ENCODE data around the gene PPFIA1.
"Not testable (repeated sequence)": the region's sequence is repeated elsewhere in the genome, so short reads cannot be mapped to it uniquely, and the experiment has no call there.

PPFIA1 gene

DNA sequence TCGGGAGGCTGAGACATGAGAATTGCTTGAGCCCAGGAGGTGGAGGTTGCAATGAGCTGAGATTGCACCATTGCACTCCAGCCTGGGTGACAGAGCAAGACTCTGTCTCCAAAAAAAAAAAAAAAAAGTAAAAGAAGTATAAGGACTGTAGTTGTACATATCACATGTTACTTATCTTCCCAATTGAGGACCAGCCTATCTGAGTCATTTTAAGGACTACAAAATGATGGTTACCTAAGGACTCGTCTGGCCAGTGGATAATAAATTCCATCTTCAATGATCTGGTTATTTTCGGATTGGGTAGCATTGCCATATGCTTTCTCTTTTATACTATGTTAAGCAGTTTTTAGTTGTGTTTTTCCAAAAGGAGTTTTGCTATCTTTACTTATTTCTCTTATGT, 55.3 kb downstream of the PPFIA1 start:
- no peak for DNase-seq (ENCODE audit: low spot score)

DNA sequence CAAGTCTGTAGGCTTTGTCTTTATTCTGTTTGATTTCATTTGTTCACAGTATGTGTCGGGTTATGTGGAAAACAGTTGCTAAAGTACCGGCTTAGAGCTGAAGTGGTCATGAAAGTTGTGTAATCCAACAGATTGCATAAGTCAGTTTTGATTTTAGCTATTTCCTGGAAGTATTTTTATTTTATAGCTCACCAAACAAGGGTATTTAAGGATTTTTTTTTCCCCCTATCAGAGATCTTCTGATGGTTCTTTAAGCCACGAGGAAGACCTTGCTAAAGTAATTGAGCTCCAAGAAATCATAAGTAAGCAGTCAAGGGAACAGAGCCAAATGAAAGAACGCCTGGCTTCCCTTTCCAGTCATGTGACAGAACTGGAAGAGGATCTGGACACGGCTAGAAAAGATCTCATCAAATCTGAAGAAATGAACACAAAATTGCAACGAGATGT, 55.9 kb downstream of the PPFIA1 start:
- no peak for DNase-seq (ENCODE audit: low spot score)

DNA sequence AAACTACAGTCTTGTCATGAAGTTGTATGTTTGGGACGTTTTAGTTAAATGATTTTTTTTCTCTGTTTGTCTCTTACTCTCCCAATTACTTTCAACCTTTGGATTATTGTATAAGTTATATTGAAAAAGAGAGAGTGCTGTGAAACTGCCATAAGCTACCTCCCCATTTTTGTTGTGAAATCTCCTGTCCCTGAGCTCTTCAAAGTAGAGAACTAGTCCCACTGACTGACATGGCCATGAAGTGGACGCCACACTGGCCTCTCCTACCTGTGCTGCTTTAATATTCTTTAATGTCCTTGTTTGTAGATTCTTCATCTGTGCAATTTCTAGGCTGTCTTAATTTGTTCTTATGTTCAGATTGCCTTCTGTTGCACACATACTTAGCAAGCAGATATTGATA, 56.3 kb downstream of the PPFIA1 start:
- no peak for DNase-seq (ENCODE audit: low spot score)

DNA sequence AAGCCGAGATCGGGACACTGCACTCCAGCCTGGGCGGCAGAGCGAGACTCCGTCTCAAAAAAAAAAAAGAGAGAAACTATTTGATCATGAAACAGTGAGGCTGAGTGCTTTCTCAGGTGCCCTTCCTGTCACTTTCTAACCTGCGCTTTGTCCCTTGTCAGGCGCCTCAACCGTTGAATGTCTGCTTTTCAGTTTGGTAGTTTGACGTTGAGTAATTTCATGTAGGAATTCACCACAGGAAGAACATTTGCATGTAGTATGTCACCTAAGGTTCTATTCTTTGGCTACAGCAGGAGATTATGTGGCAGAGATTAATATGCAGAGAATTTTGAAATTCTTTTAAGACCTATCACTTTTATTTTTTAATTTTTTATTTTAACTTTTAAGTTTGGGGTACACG, 57.2 kb downstream of the PPFIA1 start:
- DNase-seq (ENCODE audit: low spot score), result no peak

DNA sequence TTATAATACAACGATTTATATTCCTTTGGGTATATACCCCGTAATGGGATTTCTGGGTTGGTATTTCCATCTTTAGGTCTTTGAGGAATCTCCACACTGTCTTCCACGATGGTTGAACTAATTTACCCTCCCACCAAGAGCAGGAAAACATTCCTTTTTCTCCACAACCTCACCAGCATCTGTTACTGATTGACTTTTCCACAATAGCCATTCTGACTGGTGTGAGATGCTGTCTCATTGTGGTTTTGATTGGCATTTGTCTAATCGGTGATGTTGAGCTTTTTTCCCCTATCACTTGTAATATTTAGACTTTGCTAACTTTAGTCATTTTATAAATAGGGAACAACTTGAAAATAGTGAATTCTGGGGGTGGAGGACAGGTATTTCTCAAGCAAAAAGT, 58.1 kb downstream of the PPFIA1 start:
- DNase-seq (ENCODE audit: low spot score), result no peak

DNA sequence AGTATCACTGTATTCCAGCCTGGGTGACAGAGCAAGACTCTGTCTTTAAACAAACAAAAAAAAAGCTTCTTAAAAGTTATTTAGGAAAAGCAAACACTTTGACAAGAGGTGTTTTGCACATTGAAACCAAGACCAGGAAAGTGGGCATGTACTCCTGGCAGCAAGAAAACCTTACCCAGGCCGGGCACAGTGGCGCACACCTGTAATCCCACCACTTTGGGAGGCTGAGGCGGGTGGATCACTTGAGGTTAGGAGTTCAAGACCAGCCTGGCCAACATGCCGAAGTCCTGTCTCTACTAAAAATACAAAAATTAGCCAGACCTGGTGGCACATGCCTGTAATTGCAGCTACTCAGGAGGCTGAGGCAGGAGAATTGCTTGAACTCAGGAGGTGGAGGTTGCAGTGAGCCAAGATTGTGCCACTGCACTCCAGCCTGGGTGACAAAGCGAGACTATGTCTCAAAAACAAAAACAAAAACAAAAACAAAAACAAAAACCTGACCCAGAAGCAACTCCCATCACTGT, 60.9 kb downstream of the PPFIA1 start:
- DNase-seq (ENCODE audit: low spot score), result not testable (repeated sequence)

DNA sequence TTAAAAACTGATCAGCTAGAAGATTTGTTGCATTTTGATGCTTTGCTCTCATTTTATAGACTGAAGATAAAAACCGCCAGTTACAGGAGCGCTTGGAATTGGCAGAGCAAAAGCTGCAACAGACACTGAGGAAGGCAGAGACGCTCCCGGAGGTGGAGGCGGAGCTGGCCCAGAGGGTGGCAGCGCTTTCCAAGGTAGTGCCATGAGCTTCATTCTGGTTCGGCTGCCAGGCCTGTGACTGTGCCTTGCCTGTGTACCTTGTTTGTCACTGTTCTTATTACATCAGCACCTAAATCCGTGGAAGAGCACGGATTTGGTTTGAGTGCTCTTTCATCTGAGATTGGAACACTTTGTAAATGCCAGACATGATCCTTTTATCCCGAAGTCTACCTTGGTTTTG, 61.4 kb downstream of the PPFIA1 start:
- DNase-seq (ENCODE audit: low spot score), result no peak

DNA sequence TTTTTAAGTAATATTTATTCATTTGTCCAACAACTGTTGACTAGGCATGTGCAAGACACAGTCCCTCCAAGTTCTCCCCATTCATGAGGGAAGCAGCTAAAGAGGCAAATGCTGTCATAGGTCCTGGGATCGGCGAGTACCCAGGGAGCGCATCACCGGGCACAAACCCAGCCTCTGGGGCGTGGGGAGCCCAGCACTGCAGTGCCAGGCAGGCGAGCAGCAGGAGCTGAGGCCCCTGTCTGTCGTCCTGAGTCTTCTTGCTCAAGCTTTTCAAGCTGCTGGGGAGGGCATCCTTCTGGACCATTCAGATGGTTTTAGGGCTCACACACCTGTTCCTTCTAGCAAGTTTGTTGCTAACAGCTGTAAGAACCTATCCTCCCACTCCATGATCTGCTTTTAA, 62.1 kb downstream of the PPFIA1 start:
- no peak for DNase-seq (ENCODE audit: low spot score)

DNA sequence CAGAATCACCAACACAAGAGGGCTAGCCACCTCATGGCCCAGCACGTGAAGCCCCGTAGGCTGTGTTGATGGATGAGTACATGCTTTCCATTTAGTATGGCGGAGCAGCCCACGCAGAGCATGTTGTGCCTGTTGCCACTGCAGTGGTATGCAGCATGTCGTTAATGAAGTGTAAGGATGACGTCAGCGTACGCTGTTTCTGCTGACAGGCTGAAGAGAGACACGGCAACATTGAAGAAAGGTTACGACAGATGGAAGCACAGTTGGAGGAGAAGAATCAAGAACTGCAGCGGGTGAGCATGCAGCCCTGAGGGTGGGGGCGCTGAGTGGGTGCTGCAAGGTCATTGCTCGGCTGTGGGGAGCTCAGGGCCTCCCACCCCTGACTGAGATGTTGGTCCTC, 62.8 kb downstream of the PPFIA1 start:
- DNase-seq (ENCODE audit: low spot score), result no peak

DNA sequence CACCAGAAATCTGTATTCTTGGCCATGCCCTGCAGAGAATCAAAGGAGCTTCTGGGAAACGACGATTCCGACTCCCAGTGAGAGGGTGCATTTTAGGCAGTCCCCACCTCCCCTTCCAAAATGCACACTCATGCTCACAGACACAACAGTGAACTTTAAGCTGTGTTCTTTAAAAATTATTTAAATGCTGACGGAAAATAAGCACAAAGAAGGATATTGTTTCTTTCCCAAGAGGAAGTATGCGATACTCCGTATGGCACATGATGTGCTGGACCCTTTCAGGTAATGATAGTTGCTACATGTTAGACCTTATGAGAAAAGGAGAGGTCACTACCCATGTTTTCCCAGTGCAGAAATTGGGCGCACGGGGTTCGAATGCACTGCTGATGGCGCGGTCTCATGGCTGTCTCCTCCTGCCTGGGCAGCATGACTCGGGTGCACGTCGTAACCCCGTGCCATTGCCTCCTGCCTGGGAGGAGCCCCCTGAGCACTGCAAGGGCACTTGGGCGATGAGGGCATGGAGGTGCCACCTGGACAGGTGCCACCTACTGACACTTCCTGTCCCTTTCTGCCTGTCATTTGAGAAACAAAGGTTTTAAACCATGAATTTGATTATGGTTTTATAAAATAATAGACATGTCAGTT, 64.0 kb downstream of the PPFIA1 start:
- DNase-seq (ENCODE audit: low spot score), result no peak

DNA sequence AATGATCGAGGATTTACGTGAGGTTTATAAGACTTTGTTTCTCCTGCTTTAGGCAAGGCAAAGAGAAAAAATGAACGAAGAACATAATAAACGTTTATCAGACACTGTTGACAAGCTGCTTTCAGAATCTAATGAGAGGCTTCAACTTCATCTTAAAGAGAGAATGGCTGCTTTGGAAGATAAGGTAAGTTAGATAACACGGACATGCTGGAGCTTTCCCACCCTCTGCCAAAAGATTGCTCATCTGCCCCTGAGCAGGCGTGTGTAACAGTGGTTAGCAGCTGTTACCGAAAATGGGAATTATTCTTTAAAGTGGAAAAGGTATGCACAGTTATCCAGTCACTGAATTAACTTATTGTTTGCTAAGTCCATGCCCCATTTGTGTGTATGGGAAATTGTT, 65.0 kb downstream of the PPFIA1 start:
- no peak for DNase-seq (ENCODE audit: low spot score)

DNA sequence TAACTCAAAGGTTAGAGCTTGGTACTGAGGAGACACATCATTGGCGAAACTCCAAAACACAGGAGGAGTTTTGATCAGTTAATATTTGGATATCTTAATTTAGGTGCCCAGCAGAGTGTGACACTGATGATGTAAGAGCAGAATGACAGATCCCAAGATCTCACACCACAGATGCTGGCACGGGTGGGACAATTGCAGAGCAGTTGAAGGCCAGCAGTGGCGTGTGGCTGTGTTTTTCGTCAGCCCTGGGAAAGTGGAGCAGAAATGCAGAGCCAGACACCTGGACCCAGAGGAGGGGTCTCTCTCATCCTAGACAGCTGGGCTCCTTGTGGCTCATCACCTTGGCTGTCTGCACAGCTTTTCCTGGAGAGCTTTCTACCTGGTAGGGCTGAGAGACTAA, 68.1 kb downstream of the PPFIA1 start:
- DNase-seq (ENCODE audit: low spot score), result no peak

DNA sequence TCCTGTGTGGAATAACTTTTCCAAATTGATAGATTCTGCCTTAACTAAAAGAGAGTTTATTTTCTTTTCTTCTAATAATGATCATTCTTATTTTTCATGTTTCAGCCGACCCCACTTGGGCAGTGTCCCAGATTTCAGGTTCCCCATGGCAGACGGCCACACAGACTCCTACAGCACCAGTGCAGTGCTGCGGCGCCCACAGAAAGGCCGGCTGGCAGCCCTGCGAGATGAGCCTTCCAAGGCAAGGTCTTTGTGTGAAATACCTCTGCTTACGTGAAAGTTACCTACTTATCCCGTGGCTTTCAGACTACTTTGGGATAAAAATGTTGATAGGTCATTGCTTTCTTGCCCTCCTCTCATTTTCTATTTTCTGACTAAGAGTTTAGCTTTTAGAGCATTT, 68.6 kb downstream of the PPFIA1 start:
- no peak for DNase-seq (ENCODE audit: low spot score)

DNA sequence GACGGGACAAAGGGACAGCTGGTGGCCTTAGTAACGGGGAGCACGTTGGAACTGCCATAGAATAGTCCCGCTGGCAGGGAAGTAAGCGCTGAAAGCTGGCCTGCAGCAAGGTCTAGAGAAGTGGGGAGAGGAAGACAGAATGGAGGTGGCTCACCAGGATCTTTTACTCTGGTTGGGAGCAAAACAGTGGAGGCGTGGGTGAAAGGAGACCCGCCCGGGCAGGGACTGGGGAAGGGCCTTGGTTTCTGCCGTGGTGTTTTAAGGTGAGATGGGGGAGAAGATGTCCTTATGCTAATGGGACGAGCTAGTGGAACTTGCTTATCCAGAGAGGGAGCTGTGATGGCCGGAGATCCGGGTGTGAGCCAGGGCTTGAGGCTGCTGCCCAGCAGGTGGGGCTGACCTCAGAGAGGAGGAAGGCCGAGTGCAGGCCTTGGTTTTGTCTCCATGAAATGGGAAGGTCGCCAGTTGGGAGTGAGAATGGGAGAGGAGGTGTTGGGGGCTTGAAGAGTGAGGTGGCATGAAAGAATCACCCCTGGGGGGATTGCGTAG, 71.5 kb downstream of the PPFIA1 start:
- no peak for DNase-seq (ENCODE audit: low spot score)

DNA sequence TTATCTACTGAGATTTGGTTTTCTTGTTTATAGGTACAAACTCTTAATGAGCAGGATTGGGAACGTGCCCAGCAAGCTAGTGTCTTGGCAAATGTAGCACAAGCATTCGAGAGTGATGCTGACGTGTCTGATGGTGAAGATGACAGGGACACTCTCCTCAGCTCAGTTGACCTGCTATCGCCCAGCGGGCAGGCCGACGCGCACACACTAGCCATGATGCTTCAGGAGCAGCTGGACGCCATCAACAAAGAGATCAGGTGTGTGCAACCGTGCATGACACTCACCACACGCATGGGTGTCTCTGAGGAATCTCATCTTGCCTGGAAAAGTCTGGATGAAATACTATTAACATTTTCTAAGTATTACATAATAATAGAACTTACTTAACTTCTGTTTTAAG, 73.1 kb downstream of the PPFIA1 start:
- DNase-seq (ENCODE audit: low spot score), result no peak

DNA sequence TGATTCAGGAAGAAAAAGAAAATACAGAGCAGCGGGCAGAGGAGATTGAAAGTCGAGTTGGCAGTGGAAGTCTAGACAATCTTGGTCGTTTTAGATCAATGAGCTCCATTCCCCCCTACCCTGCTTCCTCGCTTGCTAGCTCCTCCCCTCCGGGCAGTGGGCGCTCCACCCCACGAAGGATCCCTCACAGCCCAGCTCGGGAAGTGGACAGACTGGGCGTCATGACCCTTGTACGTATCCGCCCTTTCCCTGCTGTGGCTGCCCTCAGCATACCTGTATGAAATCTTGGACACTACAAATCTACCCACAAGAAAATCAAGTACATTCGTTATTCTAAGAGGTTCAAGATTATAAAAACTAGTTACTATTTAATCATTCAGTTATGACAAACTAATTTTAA, 77.7 kb downstream of the PPFIA1 start:
- no peak for DNase-seq (ENCODE audit: low spot score)

DNA sequence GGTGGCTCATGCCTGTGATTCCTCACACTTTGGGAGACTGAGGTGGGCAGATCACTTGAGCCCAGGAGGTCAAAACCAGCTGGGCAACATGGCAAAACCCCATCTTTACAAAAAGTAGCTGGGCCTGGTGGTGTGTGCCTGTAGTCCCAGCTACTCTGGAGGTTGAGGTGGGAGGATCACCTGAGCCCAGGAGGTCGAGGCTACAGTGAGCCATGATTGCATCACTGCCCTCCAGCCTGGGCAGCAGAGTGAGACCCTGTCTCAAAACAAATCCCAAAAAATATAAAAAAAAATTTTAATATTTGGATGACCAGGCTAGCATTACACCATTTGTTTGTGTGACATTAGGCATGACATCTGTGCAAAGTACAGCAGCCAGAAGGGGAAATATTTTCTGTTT, 78.1 kb downstream of the PPFIA1 start:
- DNase-seq (ENCODE audit: low spot score), result no peak

DNA sequence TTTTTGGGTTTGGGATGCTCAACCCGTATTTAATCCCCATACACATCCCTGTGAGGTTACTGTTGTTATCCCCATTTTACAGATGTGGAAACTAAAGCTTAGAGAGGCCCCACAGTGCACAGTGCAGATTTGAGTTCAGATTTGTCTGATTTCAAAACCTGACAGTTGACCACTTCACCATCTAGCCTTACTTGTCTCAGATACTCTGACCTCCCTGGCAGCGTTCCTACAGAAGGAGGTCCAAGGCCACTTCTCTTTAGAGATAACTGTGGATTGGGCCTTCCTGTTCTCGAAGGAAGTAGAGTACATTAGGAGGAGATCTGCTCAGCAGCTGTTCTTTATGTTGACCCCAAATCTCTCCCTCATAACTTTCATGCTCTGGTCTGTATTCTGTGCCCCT, 81.2 kb downstream of the PPFIA1 start:
- no peak for DNase-seq (ENCODE audit: low spot score)

DNA sequence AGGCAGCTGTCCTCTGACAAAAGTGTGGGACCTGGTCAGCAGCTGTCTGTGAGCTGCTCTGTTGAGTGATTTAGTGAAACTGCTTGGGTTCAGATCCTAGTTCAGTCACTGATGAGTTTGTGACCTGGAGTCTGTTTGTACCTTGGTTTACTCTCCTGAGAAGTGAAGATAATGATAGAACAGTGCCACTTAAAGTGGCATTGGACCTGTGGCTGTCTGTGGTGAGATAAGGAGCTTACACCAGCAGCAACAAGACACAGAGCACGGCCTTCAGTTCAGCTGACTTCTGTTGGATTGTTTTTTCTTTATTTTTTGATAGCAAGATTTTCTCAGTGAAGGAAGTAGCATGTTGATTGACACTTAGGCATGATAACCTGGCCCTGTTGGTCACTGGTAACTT, 81.6 kb downstream of the PPFIA1 start:
- no peak for DNase-seq (ENCODE audit: low spot score)

DNA sequence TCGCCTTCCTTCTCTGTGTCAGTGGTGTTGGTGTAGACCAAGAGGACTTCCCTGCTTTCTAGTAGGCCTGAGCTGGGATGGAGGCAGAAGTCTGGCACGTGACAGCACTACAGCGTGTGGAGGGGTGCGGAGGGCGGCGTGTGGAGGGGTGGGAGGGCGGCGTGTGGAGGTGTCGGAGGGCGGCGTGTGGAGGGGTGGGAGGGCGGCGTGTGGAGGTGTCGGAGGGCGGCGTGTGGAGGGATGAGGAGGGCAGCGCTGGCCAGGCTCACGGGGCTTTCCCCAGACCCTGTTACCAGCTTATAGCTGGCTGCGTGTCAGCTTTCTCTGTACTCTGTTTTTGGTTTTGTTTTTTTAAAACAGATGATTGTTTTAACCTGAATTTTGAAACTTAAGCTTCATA, 82.1 kb downstream of the PPFIA1 start:
- no peak for DNase-seq (ENCODE audit: low spot score)

DNA sequence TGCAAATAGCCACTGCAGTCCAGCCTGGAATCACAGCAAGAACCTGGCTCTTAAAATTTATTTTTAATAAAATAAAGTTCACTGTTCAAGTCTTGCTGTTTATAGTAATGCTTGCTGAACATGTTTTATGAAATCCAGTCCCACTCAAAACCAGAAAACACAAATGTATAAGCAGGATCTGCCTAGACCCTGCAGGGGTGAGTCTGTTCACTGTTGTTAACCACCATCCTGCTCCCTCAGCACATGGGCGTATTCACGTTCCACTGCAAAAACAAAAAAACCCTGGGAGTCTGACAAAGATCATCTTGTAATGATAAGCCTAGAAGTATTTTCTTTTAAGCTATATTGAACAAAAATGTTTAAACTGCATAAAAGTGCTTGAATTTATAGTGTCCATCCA, 82.8 kb downstream of the PPFIA1 start:
- no peak for DNase-seq (ENCODE audit: low spot score)

DNA sequence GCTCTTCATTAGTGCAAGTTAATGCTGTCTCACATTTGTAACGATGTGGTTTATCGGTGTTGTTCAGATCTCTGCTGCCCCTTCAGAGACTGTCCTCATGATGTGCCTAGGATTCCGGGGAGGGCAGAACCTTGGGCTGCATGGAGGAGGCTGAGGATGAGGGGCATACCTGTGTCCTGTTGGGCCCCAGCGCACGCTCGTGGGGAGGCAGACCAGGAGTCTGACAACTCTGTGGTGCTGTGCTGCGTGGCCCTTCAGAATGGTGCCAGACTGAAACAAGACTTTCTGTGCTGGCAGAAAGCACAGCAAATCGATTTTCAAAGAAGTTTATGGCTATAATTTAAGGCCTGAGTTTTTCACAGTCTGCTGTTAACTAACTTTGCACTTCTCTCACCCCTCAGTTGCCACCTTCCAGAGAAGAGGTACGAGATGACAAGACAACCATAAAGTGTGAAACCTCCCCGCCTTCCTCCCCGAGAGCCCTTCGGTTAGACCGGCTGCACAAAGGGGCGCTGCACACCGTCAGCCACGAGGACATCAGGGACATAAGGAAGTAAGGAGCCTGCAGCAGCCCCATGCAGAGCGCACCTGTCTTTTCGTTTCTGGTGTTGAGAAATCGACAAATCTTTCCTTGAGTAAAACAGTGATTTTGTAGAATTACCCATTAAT, 83.5 kb downstream of the PPFIA1 start:
- DNase-seq (ENCODE audit: low spot score), result no peak

DNA sequence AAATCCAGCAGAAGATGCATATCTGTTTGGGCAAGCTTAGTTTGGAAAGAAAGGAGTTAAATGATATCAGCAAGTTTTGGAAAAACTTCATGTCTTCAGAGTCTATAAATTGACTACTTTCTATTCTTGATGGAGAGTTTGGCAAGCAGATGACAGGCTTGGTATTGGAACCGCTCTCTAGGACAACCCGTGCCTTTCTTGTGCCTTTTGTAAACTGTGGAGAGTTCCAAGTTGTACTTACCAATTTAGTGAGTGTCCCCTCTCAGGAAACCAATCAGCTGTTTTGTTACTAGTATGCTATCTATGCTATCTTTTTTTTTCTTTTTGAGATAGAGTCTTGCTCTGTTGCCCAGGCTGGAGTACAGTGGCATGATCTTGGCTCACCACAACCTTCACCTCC, 84.1 kb downstream of the PPFIA1 start:
- DNase-seq (ENCODE audit: low spot score), result no peak

DNA sequence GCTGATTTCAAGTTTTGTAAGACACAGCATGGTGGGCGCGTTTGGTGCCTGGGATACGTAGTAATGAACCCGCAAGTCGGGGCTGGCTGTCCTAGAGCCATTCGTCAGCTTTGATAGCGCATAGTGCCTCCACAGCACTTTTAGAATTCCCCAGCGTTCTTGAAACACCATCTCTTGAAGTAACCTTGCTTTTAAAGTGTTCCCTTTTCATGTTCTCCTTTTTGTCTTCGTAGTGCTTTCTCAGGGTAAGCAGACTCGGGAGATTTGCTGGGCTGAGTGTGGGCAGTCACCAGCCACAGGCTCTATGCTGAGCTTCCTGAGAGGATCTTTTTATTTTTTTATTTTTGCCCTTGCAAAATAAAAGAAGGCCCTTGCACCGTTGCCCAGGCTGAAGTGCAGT, 88.3 kb downstream of the PPFIA1 start:
- no peak for DNase-seq (ENCODE audit: low spot score)

Measured in HuH-7 (cell line).